ENCODE results near the gene FIGLA.

Gene FIGLA, protein sequence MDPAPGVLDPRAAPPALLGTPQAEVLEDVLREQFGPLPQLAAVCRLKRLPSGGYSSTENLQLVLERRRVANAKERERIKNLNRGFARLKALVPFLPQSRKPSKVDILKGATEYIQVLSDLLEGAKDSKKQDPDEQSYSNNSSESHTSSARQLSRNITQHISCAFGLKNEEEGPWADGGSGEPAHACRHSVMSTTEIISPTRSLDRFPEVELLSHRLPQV

DNA sequence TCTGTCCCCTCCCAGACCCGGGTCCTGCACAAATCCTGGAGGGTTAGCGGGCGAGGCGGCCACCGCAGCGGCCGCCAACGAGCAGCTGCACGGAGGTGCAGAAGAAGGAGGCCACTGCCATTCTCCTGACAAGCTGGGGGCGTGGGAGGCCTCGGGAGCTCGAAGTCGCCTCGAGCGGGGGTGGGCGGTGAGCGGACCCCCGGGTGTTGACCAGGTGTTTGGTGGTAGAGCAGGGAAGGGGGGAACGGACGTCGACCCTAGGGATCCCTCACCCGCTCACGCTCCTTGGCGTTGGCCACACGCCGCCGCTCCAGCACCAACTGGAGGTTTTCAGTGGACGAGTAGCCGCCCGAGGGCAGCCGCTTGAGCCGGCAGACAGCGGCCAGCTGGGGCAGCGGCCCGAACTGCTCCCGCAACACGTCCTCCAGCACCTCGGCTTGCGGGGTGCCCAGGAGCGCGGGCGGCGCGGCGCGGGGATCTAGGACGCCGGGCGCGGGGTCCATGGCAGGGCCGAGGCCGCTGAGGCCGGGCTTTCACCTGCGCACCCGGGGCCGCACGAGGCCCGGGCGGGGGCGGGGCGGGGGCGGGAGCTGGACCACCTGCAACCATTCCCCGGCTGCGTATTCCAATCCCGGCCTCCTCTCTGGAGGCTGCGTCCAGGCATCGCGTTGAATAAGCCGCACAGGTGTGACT, at the start of gene FIGLA:
TSS of gene FIGLA (minus strand) at position 508 of the 693 bp plus-strand sequence. CDS start at position 503, 5 bp downstream.
- no peak for DNase-seq

- no peak for DNase-seq
These were observed 47.8 kb upstream of the FIGLA start for GRCh38 chr2:70837980-70838925.

GRCh38 chr2:70835643-70836042, 45.2 kb upstream of the FIGLA start, which contains the start of gene CD207:
Gene CD207 (minus strand): TSS chr2:70835816. CDS start chr2:70835776, 40 bp downstream.
- DNase-seq = no peak

- DNase-seq = no peak
These were observed 44.4 kb upstream of the FIGLA start for GRCh38 chr2:70834881-70835280.

- no peak for DNase-seq
These were observed 43.7 kb upstream of the FIGLA start for GRCh38 chr2:70834106-70834505.

- no peak for DNase-seq
These were observed 42.8 kb upstream of the FIGLA start for GRCh38 chr2:70833246-70833645.

DNA sequence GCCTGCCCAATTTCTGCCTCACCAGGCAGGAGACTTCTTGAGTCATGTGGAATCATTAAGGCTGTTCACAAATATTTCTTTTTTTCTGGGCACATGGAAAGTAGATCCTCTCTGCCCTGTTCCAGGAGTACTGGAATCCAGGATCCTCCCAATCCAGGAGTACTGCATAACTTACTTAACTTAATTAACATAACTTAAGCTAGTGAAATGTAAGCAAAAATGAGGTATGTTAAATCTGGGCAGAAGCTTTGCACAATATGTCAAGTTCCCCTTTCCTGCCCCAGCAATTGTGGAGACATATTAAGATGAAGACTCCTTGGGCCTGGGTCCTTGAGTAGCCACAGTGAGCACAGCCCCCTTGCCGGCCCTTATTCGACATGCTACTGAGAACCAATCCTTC, 41.9 kb upstream of the FIGLA start:
- DNase-seq = no peak

- no peak for DNase-seq
These were observed 41.4 kb upstream of the FIGLA start for GRCh38 chr2:70831861-70832260.

DNA sequence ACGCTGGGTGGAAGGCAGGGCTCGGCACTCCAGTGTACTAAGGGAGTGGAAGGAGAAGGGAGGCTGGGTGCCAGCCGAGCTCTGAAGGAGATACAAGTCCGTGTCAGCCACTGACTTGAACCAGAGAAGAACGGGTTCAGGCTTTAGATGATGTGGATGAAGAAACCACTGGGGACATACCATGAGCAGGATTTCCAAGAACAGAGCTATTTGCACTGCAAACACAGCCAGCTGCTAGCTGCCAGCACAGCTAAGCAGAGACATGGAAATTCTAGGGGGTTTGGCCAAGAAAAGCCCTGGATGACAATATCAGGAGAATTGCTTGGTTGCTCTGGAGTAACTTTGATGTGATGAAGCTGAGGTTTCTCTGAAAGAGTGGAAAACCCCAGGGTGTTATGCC, 39.9 kb upstream of the FIGLA start:
- DNase-seq = no peak

GRCh38 chr2:70829916-70830315, 39.5 kb upstream of the FIGLA start:
- DNase-seq = no peak

GRCh38 chr2:70828914-70829824, 38.7 kb upstream of the FIGLA start:
- no peak for DNase-seq

- DNase-seq = no peak
These were observed 37.7 kb upstream of the FIGLA start for GRCh38 chr2:70828115-70828514.

DNA sequence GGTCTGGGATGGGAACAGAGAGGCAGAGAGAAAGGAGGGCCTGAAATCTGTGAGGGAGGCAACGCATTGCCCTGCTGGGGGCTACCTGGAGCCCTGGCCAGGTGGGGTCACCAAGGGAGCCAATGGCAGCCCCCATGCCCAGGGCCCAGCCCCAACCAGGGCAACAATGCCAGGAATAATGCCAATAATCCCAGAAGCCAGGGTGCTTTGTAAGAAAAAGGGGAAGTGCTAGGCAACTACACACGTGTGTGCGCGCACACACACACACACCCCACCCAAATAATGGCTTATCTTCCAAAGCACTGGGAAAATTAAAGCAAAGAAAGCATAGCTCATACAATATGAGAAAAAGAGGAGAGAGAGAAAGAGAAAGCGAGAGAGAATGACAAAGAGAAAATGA, 36.9 kb upstream of the FIGLA start:
- no peak for DNase-seq

- no peak for DNase-seq
These were observed 36.4 kb upstream of the FIGLA start for GRCh38 chr2:70826696-70827350.

GRCh38 chr2:70823249-70823648, 32.8 kb upstream of the FIGLA start:
- no peak for DNase-seq

- DNase-seq = no peak
These were observed 32.4 kb upstream of the FIGLA start for GRCh38 chr2:70822843-70823242.

DNA sequence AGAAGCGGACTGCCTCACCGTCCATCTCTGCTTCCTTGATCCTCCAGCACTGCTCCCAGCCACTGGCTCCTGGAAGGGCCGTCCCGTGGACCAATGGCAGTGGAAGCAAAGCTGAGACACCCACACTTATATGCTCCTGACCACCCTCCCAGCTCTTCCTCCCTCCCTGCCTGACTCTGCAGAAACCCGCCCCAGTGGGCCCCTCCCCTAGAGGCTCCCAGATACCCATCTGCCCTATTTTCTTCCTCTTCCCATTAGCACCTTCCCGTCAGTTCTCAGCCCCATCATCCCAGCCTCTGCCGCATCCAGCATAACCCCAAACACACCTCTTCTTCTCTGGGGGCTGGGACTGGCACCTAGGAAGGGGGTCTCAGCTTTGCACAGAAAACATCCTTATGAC, 30.1 kb upstream of the FIGLA start, which contains the start of gene CLEC4F:
TSS of gene CLEC4F (minus strand) at position 101 of the 400 bp plus-strand sequence. CDS start at position 25, 76 bp downstream.
- DNase-seq = no peak

DNA sequence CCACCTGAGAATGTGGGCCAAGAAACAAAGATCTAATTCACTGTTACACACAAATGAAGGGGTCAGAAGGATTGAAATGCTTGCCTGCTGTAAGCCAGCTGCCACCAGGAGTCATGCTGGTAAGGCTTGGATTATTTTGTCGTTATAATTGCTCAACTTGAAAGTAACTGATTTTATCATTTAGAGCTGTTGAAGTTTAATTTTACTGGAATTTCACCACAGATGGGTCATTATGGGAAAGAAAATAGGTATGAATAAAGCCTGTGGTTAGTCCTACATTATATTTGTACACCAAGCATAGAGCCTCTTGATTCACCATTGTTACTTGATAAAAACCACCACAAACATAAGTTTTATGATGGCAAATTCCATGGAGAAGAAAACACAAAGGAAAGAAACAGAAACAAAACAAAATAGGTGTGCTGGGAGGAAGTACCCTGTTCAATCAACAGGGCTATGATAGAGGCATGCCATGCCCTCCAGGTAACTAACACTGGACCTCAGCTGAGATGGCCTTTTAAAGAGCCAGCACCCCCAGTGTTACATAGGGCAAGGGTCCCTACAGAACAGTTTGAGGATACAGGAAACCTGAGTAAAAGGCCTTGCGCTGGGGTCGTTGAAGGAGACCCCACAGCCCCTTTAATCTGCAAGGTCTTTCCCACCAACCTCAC, 27.0 kb upstream of the FIGLA start:
- DNase-seq = no peak

GRCh38 chr2:70816726-70817125, 26.3 kb upstream of the FIGLA start:
- DNase-seq = no peak

DNA sequence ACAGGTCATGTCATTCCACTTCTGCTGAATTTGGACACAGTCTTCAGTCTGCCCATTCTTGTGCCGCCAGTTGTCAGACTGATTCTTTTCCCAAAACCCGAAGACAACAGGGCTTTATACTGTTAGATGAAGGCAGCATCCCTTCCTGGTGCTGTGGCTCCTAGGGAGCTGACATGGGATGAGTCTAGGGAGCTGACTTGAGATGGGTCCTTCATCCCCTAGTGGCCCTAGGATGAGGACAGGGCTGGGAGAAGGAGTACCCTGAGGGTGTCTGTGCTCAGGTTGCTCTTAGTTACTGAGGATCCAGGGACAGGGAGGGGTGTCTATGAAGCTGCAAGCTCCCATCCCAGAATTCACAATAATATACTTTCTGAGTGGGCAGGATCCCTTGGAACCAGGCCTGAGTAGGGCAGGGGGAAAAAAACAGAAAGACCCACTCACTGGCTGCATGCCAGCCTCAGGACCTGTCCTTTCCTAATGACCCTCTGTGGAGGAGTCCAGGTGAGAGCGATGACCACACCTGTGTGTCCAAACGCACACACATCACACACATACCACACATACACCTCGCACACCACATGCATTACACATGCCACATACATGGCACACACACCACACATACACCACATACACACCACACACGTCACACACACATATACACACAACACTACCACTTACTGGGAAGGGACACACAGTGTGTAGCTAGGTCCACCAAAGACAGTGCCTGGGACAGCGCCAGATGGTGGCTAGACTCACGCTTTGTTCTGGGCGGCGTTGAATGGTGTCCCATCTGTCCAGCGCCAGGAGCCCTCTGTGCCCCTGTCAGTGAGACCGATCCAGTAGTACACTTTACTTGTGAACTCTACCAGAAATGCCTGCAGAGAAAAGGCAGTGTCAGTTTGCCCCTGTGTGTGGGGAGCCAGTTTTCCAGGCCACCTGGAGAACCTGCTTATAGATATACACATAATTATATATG, 18.8 kb upstream of the FIGLA start:
- DNase-seq = no peak

All from NCI-H2171 treated with DMSO at 0.1 percent for 48 hours (cell line).